Coronary artery (tissue), 2 donors: ENCODE data around the gene DPYD.

Experiments
- DNase-seq: peaks from one replicate; pipeline ENCODE4 v3.0.0-alpha.2; 2017; ENCODE audit warnings: low spot score
- H3K27ac ChIP-seq, 2 donors: fragments of 200-600 bp; sonication (generic); one replicate each; pipeline ENCODE4 v1.5.1; 2016 to 2019
- H3K4me3 ChIP-seq: fragments of 200-600 bp; sonication (generic); 2 replicates; pipeline ENCODE4 v1.5.1; 2016; ENCODE audit warnings: mild to moderate bottlenecking, moderate library complexity
- TF ChIP-seq, protein P1 (sequence below): fragments of 200-600 bp; sonication (generic); IDR thresholded peaks from one replicate; pipeline ENCODE4 v1.5.1; 2019; ENCODE audit warnings: antibody characterized with exemption

Gene DPYD

DNA sequence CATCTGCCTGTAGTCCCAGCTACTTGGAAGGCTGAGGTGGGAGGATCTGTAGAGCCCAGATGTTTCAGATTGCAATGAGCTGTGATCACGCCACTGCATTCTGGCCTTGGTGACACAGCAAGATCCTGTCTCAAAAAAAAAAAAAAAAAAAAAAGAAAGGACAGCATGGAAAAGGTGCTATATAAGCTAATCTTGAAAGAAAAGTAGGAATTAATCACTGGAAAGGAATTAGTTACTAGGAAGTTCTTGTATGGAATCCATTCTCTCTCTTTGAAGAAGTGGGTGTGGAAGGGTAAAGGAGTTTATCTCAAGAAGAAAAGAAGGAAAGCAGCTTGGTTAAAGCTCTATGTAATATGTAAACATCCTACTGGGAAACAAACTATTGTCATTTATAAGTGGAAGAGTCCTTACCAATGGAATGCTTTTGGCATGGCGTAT lies 339.2 kb downstream of the DPYD start:
- H3K4me3 ChIP-seq, result no peak overlapping the region
- no peak for DNase-seq
- no peak overlapping the region for H3K27ac ChIP-seq
- TF ChIP-seq, protein P1, sequence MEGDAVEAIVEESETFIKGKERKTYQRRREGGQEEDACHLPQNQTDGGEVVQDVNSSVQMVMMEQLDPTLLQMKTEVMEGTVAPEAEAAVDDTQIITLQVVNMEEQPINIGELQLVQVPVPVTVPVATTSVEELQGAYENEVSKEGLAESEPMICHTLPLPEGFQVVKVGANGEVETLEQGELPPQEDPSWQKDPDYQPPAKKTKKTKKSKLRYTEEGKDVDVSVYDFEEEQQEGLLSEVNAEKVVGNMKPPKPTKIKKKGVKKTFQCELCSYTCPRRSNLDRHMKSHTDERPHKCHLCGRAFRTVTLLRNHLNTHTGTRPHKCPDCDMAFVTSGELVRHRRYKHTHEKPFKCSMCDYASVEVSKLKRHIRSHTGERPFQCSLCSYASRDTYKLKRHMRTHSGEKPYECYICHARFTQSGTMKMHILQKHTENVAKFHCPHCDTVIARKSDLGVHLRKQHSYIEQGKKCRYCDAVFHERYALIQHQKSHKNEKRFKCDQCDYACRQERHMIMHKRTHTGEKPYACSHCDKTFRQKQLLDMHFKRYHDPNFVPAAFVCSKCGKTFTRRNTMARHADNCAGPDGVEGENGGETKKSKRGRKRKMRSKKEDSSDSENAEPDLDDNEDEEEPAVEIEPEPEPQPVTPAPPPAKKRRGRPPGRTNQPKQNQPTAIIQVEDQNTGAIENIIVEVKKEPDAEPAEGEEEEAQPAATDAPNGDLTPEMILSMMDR, result no peak

DNA sequence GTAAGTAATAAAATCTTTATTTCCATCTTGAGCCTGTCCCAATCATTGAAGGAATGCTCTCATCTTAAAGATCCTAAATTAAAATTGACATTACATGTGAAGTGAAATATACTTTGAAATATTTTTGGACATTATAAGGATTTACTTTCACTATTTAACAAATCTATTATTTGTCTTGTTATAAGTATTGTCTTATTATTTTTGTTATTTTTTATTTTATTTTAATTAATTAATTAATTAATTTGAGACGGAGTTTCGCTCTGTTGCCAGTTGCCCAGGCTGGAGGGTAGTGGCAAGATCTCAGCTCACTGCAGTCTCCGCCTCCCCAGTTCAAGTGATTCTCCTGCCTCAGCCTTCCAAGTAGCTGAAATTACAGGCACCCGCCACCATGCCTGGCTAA lies 343.2 kb downstream of the DPYD start:
- Histone ChIP-seq H3K27ac (no peak overlapping the region), H3K4me3 (no peak overlapping the region)
- no peak for DNase-seq
- TF ChIP-seq, protein P1, result no peak

DNA sequence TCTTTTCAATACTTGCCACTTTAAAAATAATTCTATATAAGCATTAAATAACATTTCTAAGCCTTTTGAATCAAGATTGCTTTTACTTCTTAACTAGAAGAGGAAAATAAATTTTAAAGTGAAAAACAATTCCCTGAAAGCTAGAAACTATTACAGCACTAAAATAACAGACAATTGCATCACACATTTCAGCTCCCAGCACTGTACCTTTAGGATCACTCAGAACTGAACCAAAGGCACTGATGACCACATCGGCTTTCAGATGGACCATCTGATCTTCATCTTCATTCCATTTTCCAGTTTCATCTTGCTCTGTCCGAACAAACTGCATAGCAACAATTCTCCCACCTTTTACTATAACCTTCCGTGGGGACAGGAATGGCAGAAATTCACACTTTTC lies 347.3 kb downstream of the DPYD start:
- DNase-seq, result no peak
- Histone ChIP-seq H3K27ac (no peak overlapping the region), H3K4me3 (no peak overlapping the region)
- TF ChIP-seq, protein P1, result no peak

DNA sequence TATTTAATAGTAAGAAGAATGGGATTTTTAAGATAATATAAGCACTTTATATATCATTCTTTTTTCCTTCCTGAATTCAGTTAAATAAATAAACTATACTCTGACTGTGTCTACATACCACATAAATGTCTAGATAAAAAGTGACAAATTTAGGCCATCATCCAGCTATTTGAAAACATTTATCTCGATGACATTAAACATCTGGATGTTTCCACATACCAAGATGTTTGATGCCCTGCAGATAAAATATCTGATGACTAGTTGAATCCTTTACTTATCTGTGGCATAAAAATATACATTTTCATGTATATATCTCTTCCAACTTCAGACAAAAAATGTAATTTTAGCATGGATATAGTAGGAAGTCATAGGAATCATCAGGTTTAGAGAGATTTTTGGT lies 348.3 kb downstream of the DPYD start:
- Histone ChIP-seq H3K4me3 (no peak overlapping the region), H3K27ac (no peak overlapping the region)
- DNase-seq, result no peak
- TF ChIP-seq, protein P1, result no peak

DNA sequence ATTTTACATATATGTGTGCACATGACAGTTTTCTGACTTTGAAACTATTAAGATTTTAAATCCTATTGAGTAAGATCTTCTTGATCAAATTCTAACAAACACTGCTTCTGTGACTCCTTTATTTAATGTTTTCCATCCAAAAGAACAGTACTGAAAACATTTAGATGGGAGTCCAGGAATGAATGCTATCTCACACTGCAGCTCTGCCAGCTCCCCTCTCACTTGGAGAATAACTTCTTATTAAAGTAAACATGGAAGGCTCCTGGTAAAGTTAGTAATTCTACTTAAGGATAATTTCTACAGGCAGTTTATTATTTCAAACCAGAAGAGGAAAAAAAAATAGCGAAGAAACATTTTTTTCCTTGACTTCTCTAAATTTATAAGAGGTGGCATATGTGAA lies 349.1 kb downstream of the DPYD start:
- H3K4me3 ChIP-seq, result no peak overlapping the region
- DNase-seq, result no peak
- TF ChIP-seq, protein P1, result no peak
- no peak overlapping the region for H3K27ac ChIP-seq

- no peak for DNase-seq
- no peak overlapping the region for H3K27ac ChIP-seq
- no peak overlapping the region for H3K4me3 ChIP-seq
- TF ChIP-seq, protein P1, result no peak
These were observed 350.1 kb downstream of the DPYD start for GRCh38 chr1:97570691-97571090.

DNA sequence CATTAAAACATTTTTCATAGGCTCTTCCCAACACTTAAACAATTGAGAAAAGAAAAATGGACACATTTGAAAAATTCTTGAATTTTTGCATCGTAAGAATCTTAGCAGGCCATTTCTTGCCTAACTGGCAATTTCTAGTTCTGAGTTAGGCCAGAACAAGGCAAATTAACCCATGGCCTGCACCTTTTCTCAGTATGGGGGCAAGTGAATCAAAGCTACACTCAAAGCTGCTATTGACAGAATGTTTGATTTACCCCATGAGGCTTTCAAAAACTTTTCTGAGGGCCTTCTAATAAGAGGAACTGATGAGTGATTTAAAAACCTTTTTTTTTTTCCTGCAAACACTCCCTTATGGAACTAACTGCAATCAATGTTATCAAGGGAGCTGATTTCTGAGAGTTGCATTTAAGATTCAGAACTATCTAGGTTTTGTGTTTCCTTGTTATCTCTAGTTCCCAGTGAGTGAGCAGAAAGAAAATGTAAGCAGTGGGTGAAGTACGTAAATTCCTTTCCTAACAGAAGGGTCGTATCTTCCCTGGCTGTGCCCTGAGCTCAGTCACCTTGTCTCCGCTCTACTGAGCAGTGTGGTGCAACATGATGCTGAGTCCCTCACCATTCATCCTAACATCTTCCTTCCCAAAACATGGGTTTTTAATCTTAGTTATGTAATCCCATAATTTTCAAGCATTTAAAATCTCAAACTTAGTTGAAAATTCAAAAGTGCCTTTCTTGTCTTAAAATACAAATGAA lies 353.7 kb downstream of the DPYD start:
- H3K27ac ChIP-seq, result no peak overlapping the region
- H3K4me3 ChIP-seq, result no peak overlapping the region
- TF ChIP-seq, protein P1, result no peak
- no peak for DNase-seq
